Measurements from ENCODE around the gene ABCA13.

DNA sequence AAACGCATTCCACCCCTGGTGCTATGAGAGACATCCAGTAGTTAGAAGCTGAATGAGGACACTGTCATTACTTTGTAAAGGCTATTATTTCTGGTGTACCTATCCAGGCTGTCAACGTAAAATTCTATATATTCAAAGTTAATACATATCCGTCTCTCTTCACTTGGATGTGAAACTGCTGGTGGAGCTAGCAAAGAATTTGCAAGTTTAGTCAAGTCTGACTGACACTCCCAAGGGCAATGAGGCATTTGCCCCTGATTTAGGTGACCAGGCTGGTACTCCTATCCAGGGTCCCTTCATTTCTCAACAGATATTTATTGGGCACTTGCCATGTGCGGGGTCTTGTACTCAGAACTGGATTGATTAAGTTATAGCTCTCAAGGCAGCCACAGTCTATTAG is 493.0 kb downstream of the ABCA13 start:
- TF ChIP-seq, protein P1, sequence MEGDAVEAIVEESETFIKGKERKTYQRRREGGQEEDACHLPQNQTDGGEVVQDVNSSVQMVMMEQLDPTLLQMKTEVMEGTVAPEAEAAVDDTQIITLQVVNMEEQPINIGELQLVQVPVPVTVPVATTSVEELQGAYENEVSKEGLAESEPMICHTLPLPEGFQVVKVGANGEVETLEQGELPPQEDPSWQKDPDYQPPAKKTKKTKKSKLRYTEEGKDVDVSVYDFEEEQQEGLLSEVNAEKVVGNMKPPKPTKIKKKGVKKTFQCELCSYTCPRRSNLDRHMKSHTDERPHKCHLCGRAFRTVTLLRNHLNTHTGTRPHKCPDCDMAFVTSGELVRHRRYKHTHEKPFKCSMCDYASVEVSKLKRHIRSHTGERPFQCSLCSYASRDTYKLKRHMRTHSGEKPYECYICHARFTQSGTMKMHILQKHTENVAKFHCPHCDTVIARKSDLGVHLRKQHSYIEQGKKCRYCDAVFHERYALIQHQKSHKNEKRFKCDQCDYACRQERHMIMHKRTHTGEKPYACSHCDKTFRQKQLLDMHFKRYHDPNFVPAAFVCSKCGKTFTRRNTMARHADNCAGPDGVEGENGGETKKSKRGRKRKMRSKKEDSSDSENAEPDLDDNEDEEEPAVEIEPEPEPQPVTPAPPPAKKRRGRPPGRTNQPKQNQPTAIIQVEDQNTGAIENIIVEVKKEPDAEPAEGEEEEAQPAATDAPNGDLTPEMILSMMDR (IDR thresholded peaks at IDR 0.05; ENCODE audit: insufficient read depth, low read length): no peak
- TF ChIP-seq GABPA (IDR thresholded peaks at IDR 0.05; ENCODE audit: low read depth): no peak
- no peak for TF ChIP-seq POLR2AphosphoS5 (IDR thresholded peaks at IDR 0.05; ENCODE audit: low read depth)
- TF ChIP-seq, protein P2, sequence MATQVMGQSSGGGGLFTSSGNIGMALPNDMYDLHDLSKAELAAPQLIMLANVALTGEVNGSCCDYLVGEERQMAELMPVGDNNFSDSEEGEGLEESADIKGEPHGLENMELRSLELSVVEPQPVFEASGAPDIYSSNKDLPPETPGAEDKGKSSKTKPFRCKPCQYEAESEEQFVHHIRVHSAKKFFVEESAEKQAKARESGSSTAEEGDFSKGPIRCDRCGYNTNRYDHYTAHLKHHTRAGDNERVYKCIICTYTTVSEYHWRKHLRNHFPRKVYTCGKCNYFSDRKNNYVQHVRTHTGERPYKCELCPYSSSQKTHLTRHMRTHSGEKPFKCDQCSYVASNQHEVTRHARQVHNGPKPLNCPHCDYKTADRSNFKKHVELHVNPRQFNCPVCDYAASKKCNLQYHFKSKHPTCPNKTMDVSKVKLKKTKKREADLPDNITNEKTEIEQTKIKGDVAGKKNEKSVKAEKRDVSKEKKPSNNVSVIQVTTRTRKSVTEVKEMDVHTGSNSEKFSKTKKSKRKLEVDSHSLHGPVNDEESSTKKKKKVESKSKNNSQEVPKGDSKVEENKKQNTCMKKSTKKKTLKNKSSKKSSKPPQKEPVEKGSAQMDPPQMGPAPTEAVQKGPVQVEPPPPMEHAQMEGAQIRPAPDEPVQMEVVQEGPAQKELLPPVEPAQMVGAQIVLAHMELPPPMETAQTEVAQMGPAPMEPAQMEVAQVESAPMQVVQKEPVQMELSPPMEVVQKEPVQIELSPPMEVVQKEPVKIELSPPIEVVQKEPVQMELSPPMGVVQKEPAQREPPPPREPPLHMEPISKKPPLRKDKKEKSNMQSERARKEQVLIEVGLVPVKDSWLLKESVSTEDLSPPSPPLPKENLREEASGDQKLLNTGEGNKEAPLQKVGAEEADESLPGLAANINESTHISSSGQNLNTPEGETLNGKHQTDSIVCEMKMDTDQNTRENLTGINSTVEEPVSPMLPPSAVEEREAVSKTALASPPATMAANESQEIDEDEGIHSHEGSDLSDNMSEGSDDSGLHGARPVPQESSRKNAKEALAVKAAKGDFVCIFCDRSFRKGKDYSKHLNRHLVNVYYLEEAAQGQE (IDR thresholded peaks at IDR 0.05; ENCODE audit: insufficient replicate concordance, low read depth): no peak
